ENCODE data around the gene DOK6. TPM values are rescaled to one million over a fixed set of nuclear protein-coding genes. Genes with fewer than 3 reads are reported as not detected.

The DOK6 gene
- total and polyA plus RNA-seq, 9 of the 15 experiments (the other 6 are each of a cell fraction or from before 2014, with no cell fraction given), result not detected

DNA sequence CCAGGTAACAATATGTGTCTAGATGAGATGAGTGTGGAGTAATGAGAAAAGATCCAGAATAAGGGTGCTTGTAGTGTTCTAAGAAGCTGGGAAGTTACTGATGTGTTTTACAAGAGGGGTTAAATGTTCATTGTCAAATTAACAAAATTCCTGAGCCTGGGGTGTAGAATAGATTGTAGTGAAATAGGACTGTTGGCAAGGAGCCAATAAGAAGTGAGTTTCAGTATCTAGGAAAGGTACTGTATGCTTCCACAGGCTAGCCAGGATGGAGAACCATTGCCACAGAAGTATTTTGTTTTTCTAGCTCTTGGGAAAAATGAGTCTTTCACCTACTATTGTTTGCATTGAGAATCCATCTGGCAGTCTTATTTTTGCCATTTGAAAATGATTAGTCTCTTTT is 10.5 kb downstream of the DOK6 start:
- Histone ChIP-seq H3K27ac (ENCODE audit: extremely low read depth, low read depth, low read length) (no peak overlapping the region), H3K4me3 (no peak overlapping the region), H3K9me1 (ENCODE audit: control insufficient read depth, insufficient read depth, low read length) (no peaks in the 10 kb centered on the region), H4K20me1 (replicated peaks; ENCODE audit: control insufficient read depth, insufficient read depth, low read length) (no peaks in the 10 kb centered on the region), H3K79me2 (ENCODE audit: control insufficient read depth, insufficient read depth, low read length) (no peaks in the 10 kb centered on the region), H3K27me3 (ENCODE audit: control insufficient read depth in 2 of 2, insufficient read depth in 2 of 2, low read length in 2 of 2) (no peaks in the 10 kb centered on the region), H3K4me2 (ENCODE audit: insufficient read depth, low read length) (no peak overlapping the region), H3K4me1 (replicated peaks in 1 of 2; ENCODE audit: control insufficient read depth in 2 of 2, insufficient read depth in 2 of 2, low read length in 2 of 2) (no peaks in the 10 kb centered on the region), H2AFZ (ENCODE audit: low read depth, low read length) (no peak overlapping the region), H3K36me3 (ENCODE audit: control insufficient read depth, insufficient read depth, low read length) (no peaks in the 10 kb centered on the region), H3K9me3 (replicated peaks; ENCODE audit: control insufficient read depth, insufficient read depth, low read depth, low read length) (no peaks in the 10 kb centered on the region), H3K9ac (ENCODE audit: insufficient read depth in 1 of 2, low read depth in 2 of 2, low read length in 2 of 2) (no peak overlapping the region)
- POLR2A ChIA-PET, result no interaction called here
- no TSS peak for BruUV-seq (replicated peaks)
- TF ChIP-seq NR4A1 (CRISPR knock-in tag; IDR thresholded peaks at IDR 0.05) (no peak), NR4A1 (tag; IDR thresholded peaks at IDR 0.05) (no peak), PTRF (tag; IDR thresholded peaks at IDR 0.05) (no peak), U2AF1 (optimal IDR thresholded peaks at IDR 0.05; ENCODE audit: low read depth, low read length) (no peak), CSDE1 (IDR thresholded peaks at IDR 0.05) (no peak), NFIX (CRISPR knock-in tag; IDR thresholded peaks at IDR 0.05; ENCODE audit: low read depth) (peak; percentile 63), NFIC (IDR thresholded peaks at IDR 0.05) (peak; percentile 57; the same call in 1 of the 2 replicates), MXD1 (CRISPR knock-in tag; IDR thresholded peaks at IDR 0.05; ENCODE audit: borderline replicate concordance, poor library complexity, severe bottlenecking) (no peak), RBM15 (IDR thresholded peaks at IDR 0.05; ENCODE audit: insufficient read depth, low read length) (no peak)
- ATAC-seq (no peak), DNase-seq (ENCODE audit: extremely low read depth in 1 of 4, low spot score in 3 of 4) (no peak), FAIRE-seq (no peak)
- intact Hi-C loops (cut with micrococcal nuclease) (no loop called here), in situ Hi-C loops (cut with MboI) (no loop called here)
- CTCF ChIA-PET (ENCODE audit: low intra/inter-chr PET ratio), result no interaction called here
